Measurements from ENCODE around the gene HIPK2. TPM values are rescaled to one million over a fixed set of nuclear protein-coding genes. Genes with fewer than 3 reads are reported as not detected.

The HIPK2 gene
- polyA plus RNA-seq, 3 donors = 1.6 to 12.1 (median 3.0) TPM

- Histone ChIP-seq H3K79me2 (ENCODE audit: insufficient read depth, low read length) (no peaks in the 10 kb centered on the region), H3K9me3 (replicated peaks in 1 of 2; ENCODE audit: control insufficient read depth in 1 of 2, insufficient read depth in 1 of 2, low read length in 2 of 2) (no peaks in the 10 kb centered on the region), H3K27me3 (ENCODE audit: control insufficient read depth in 2 of 2, insufficient read depth in 2 of 2, low read length in 2 of 2) (no peaks in the 10 kb centered on the region), H3K9ac (ENCODE audit: insufficient read depth, low read length, poor library complexity, severe bottlenecking) (no peak overlapping the region), H3K4me2 (replicated peaks; ENCODE audit: extremely low read depth, low read length, poor library complexity, severe bottlenecking) (no peak overlapping the region), H2AFZ (ENCODE audit: insufficient read depth, low read depth, low read length, poor library complexity, severe bottlenecking) (no peak overlapping the region), H3K4me1 (ENCODE audit: control insufficient read depth in 1 of 2, insufficient read depth in 2 of 2, low read length in 2 of 2) (peaks cover 1 to 7% of the 10 kb centered on the region in 2 donors), H4K20me1 (ENCODE audit: insufficient read depth, low read length) (peaks cover 5% of the 10 kb centered on the region), H3K4me3 (replicated peaks in 1 of 3; ENCODE audit: low read depth in 2 of 3, low read length in 3 of 3) (no peak overlapping the region), H3K36me3 (replicated peaks in 1 of 2; ENCODE audit: control insufficient read depth in 1 of 2, insufficient read depth in 2 of 2, low read length in 2 of 2) (peaks cover 42 to 72% of the 10 kb centered on the region in 2 donors), H3K27ac (ENCODE audit: low read depth in 1 of 2, low read length in 2 of 2) (no peak overlapping the region)
- Mint-ChIP-seq H3K27ac (no peak overlapping the region), H3K9me3 (no peaks in the 10 kb centered on the region), H3K4me3 (no peak overlapping the region), H3K36me3 (peaks cover 58 to 79% of the 10 kb centered on the region in 2 donors), H3K27me3 (ENCODE audit: low read depth in 3 of 3) (no peaks in the 10 kb centered on the region), H3K4me1 (peaks cover 22% of the 10 kb centered on the region)
- no peak for TF ChIP-seq CTCF (IDR thresholded peaks at IDR 0.05)
- WGBS (ENCODE audit: insufficient coverage) = 93% methylated on average over 6 of the region's 6 CpGs
- no peak for DNase-seq
- intact Hi-C loops (cut with micrococcal nuclease) = no loop called here
These were observed 209.5 kb downstream of the HIPK2 start for GRCh38 chr7:139568346-139568675.

GRCh38 chr7:139567647-139568345 is 210.0 kb downstream of the HIPK2 start:
- peaks cover 0 to 2% (median 0%) of the 10 kb centered on the region in 3 donors for H3K27me3 Mint-ChIP-seq (ENCODE audit: low read depth in 3 of 3)
- H3K4me1 Mint-ChIP-seq = peaks cover 27% of the 10 kb centered on the region
- intact Hi-C loops (cut with micrococcal nuclease) = no loop called here
- Histone ChIP-seq H3K27me3 (ENCODE audit: control insufficient read depth in 2 of 2, insufficient read depth in 2 of 2, low read length in 2 of 2) (no peaks in the 10 kb centered on the region), H2AFZ (ENCODE audit: insufficient read depth, low read depth, low read length, poor library complexity, severe bottlenecking) (no peak overlapping the region), H3K4me1 (ENCODE audit: control insufficient read depth in 1 of 2, insufficient read depth in 2 of 2, low read length in 2 of 2) (peaks cover 5 to 12% of the 10 kb centered on the region in 2 donors), H3K9ac (ENCODE audit: insufficient read depth, low read length, poor library complexity, severe bottlenecking) (no peak overlapping the region), H3K27ac (ENCODE audit: low read depth in 1 of 2, low read length in 2 of 2) (no peak overlapping the region), H4K20me1 (ENCODE audit: insufficient read depth, low read length) (peaks cover 6% of the 10 kb centered on the region), H3K36me3 (replicated peaks in 1 of 2; ENCODE audit: control insufficient read depth in 1 of 2, insufficient read depth in 2 of 2, low read length in 2 of 2) (peaks cover 38 to 67% of the 10 kb centered on the region in 2 donors), H3K79me2 (ENCODE audit: insufficient read depth, low read length) (no peaks in the 10 kb centered on the region), H3K4me2 (replicated peaks; ENCODE audit: extremely low read depth, low read length, poor library complexity, severe bottlenecking) (no peak overlapping the region), H3K9me3 (replicated peaks in 1 of 2; ENCODE audit: control insufficient read depth in 1 of 2, insufficient read depth in 1 of 2, low read length in 2 of 2) (no peaks in the 10 kb centered on the region), H3K4me3 (replicated peaks in 1 of 3; ENCODE audit: low read depth in 2 of 3, low read length in 3 of 3) (no peak overlapping the region)
- peaks cover 54 to 79% of the 10 kb centered on the region in 2 donors for H3K36me3 Mint-ChIP-seq
- no peak overlapping the region for H3K4me3 Mint-ChIP-seq
- no peaks in the 10 kb centered on the region for H3K9me3 Mint-ChIP-seq
- DNase-seq = no peak
- no peak for TF ChIP-seq CTCF (IDR thresholded peaks at IDR 0.05)
- peak overlapping the region in 1 of 7 donors; percentile 24 for H3K27ac Mint-ChIP-seq
- 97% methylated on average over 14 of the region's 14 CpGs for WGBS (ENCODE audit: insufficient coverage)

Data from CD14-positive monocyte (primary cell).